Mesendoderm (in vitro differentiated cells): ENCODE data around the gene BEND7. TPM values are rescaled to one million over a fixed set of nuclear protein-coding genes. Genes with fewer than 3 reads are reported as not detected.

ENCODE experiments used
- DNase-seq: peaks from one replicate; pipeline ENCODE4 v3.0.0; 2013
- H2AK5ac ChIP-seq: 2 replicates; pipeline ENCODE4 v1.6.1; 2013; ENCODE audit warnings: low read length, inconsistent platforms
- H2BK120ac ChIP-seq: 2 replicates; pipeline ENCODE4 v1.6.1; 2013; ENCODE audit warnings: low read depth, mild to moderate bottlenecking, low read length, moderate library complexity, mixed read lengths
- H2BK15ac ChIP-seq: replicated peaks from 2 replicates; pipeline ENCODE4 v1.6.1; 2013; ENCODE audit warnings: low read depth, mild to moderate bottlenecking, moderate library complexity
- H2BK5ac ChIP-seq: 2 replicates; pipeline ENCODE4 v1.6.1; 2013; ENCODE audit warnings: low read length, inconsistent platforms
- H3K18ac ChIP-seq: 2 replicates; pipeline ENCODE4 v1.6.1; 2013; ENCODE audit warnings: mild to moderate bottlenecking, low read length, mixed read lengths
- H3K23ac ChIP-seq: one replicate; pipeline ENCODE4 v1.6.1; 2013; ENCODE audit warnings: low read length
- H3K27ac ChIP-seq: 2 replicates; pipeline ENCODE4 v1.5.1; 2013; ENCODE audit warnings: low read depth, mild to moderate bottlenecking, inconsistent platforms, low read length, moderate library complexity
- H3K27me3 ChIP-seq: 2 replicates; pipeline ENCODE4 v1.6.1; 2013; ENCODE audit warnings: low read length, control low read depth, mild to moderate bottlenecking, inconsistent platforms; ENCODE audit not compliant: insufficient read depth, poor library complexity
- H3K36me3 ChIP-seq: 2 replicates; pipeline ENCODE4 v1.6.1; 2013; ENCODE audit warnings: low read length, inconsistent platforms; ENCODE audit not compliant: control insufficient read depth, insufficient read depth
- H3K4ac ChIP-seq: one replicate; pipeline ENCODE4 v1.6.1; 2013; ENCODE audit warnings: low read depth, mild to moderate bottlenecking, low read length, moderate library complexity
- H3K4me1 ChIP-seq: 2 replicates; pipeline ENCODE4 v1.6.1; 2013; ENCODE audit warnings: low read depth, low read length, inconsistent platforms; ENCODE audit not compliant: control insufficient read depth
- H3K4me2 ChIP-seq: 2 replicates; pipeline ENCODE4 v1.6.1; 2013; ENCODE audit warnings: low read length
- H3K4me3 ChIP-seq: 2 replicates; pipeline ENCODE4 v1.5.1; 2013; ENCODE audit warnings: mild to moderate bottlenecking, low read length
- H3K56ac ChIP-seq: one replicate; pipeline ENCODE4 v1.6.1; 2013; ENCODE audit warnings: low read length
- H3K79me1 ChIP-seq: 2 replicates; pipeline ENCODE4 v1.6.1; 2013; ENCODE audit warnings: low read length, inconsistent platforms
- H3K79me2 ChIP-seq: 2 replicates; pipeline ENCODE4 v1.6.1; 2013; ENCODE audit warnings: mild to moderate bottlenecking, low read length; ENCODE audit not compliant: control insufficient read depth, insufficient read depth
- H3K9ac ChIP-seq: 2 replicates; pipeline ENCODE4 v1.6.1; 2013; ENCODE audit warnings: low read length, inconsistent platforms
- H4K5ac ChIP-seq: one replicate; pipeline ENCODE4 v1.6.1; 2013; ENCODE audit warnings: low read length
- H4K8ac ChIP-seq: one replicate; pipeline ENCODE4 v1.6.1; 2013; ENCODE audit warnings: low read depth, mild to moderate bottlenecking, control low read depth, low read length, moderate library complexity
- WGBS: extraction: QIAGEN DNeasy Blood & Tissue Kit; methylation state at CpG from one replicate; pipeline ENCODE4 v1.1.7; 2013; ENCODE audit warnings: low lambda C conversion rate, missing lambda C conversion rate; ENCODE audit not compliant: insufficient coverage; ENCODE audit errors: extremely low coverage; 5-methylcytosine and 5-hydroxymethylcytosine counted together
- polyA plus RNA-seq, 2 experiments: library from polyadenylated mRNA; stranded (reverse); fragments of 200-250 nt; gene quantifications; one replicate each; pipeline ENCODE4 v1.2.3, GENCODE V29; 2013

BEND7 gene, protein sequence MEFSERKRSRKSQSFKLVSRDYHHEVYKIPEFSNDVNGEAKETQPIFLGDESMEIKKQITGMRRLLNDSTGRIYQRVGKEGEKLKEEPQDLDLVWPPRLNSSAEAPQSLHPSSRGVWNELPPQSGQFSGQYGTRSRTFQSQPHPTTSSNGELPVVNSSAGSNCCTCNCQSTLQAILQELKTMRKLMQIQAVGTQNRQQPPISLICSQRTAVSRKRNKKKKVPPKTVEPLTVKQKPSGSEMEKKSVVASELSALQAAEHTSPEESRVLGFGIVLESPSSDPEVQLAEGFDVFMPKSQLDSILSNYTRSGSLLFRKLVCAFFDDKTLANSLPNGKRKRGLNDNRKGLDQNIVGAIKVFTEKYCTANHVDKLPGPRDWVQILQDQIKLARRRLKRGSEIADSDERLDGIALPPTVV
- 4.3 TPM for polyA plus RNA-seq (2013, experiment 1 of 2)
- 4.6 TPM for polyA plus RNA-seq (2013, experiment 2 of 2)

DNA sequence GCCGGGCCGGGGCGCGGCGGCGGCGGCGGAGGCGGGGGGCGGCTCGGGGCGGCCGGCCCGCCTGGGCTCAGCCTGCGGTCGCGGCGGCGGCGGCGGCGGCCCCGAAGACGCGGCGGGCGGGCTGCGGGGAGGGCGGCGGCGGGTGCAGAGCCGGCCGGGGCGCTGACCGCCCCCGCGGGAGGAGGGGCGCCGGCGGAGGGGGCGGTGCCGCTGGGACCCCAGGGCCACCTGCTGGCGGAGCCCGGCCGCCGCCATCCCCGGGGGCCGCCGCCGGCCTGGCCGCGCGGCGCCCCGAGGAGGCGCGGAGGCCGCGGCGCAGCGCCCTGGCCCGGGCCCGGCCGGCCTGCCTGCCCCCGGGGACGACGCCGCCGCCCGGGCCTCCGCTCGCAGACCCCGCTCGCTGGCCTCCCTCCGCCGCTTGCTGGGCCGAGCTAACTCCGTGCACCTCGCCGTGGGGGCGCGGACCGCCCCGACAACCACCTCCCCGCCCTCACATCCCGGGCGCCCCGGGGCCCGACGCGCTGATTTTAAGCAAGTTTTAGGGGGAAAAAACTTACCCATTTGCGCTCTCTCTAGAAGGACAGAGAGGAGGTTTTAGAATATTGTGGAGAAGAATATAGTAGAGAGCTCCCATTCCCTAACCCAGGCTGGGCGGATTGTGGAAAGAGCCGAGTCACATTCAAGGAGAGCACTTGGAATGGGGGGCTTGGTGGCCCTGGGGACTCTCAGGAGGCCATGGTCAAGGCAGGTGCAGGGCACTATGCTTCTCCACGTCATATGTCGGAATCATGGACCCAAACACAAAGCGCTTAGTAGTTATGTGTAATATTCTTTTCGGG is at the start of gene BEND7:
Gene BEND7 (minus strand): TSS at position 140 of the 839 bp plus-strand sequence. CDS start 481 bp downstream, outside the sequence.
- Histone ChIP-seq H3K9ac (peak within 1 kb of the TSS; percentile 51), H3K79me1 (no peaks in the 10 kb centered on the region), H3K27me3 (peaks cover 2% of the 10 kb centered on the region), H4K8ac (no peak within 1 kb of the TSS), H2BK5ac (no peak within 1 kb of the TSS), H3K4me1 (no peaks in the 10 kb centered on the region), H3K23ac (no peak within 1 kb of the TSS), H3K27ac (no peak within 1 kb of the TSS), H3K4me2 (peak within 1 kb of the TSS; percentile 51), H3K56ac (peak within 1 kb of the TSS; percentile 62), H3K18ac (peak within 1 kb of the TSS; percentile 93), H3K36me3 (no peaks in the 10 kb centered on the region), H2AK5ac (no peak within 1 kb of the TSS), H3K4ac (peak within 1 kb of the TSS; percentile 67), H3K4me3 (peak within 1 kb of the TSS; percentile 19), H2BK15ac (no peak within 1 kb of the TSS), H2BK120ac (no peak within 1 kb of the TSS), H3K79me2 (no peaks in the 10 kb centered on the region), H4K5ac (no peak within 1 kb of the TSS)
- no CpG with 5 or more reads among the region's 98 CpGs for WGBS
- DNase-seq: peak; percentile 26

- H2BK120ac ChIP-seq: no peak overlapping the region
- no peak overlapping the region for H3K4me2 ChIP-seq
- no peaks in the 10 kb centered on the region for H3K79me2 ChIP-seq
- no peak overlapping the region for H3K56ac ChIP-seq
- no peak overlapping the region for H2BK15ac ChIP-seq
- no peak overlapping the region for H2BK5ac ChIP-seq
- no peak overlapping the region for H2AK5ac ChIP-seq
- no peak overlapping the region for H3K27ac ChIP-seq
- no peak overlapping the region for H3K4ac ChIP-seq
- H3K27me3 ChIP-seq: no peaks in the 10 kb centered on the region
- H3K36me3 ChIP-seq: no peaks in the 10 kb centered on the region
- no peaks in the 10 kb centered on the region for H3K4me1 ChIP-seq
- no peak for DNase-seq
- no CpG with 5 or more reads among the region's 4 CpGs for WGBS
- no peak overlapping the region for H3K9ac ChIP-seq
- no peak overlapping the region for H3K23ac ChIP-seq
- no peak overlapping the region for H4K8ac ChIP-seq
- no peak overlapping the region for H3K4me3 ChIP-seq
- H3K79me1 ChIP-seq: no peaks in the 10 kb centered on the region
- H4K5ac ChIP-seq: no peak overlapping the region
- no peak overlapping the region for H3K18ac ChIP-seq
These were observed 45.1 kb upstream of the BEND7 start for GRCh38 chr10:13573960-13574359.

DNA sequence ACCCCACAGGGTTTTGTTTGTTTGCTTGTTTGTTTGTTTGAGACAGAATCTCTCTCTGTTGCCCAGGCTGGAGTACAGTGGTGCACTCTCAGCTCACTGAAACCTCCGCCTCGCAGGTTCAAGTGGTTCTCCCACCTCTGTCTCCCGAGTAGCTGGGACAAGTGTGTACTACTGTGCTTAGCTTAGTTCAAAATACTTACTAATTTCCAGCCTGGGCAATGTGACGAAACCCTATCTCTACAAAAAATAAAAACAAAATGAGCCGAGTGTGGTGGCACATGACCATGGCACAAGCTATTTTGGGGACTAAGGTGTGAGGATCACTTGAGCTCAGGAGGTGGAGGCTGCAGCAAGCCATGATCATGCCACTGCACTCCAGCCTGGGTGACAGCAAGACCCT is 42.7 kb upstream of the BEND7 start:
- H3K4me1 ChIP-seq: no peaks in the 10 kb centered on the region
- DNase-seq: no peak
- no peak overlapping the region for H2BK5ac ChIP-seq
- H3K56ac ChIP-seq: no peak overlapping the region
- WGBS: no CpG with 5 or more reads among the region's 5 CpGs
- no peak overlapping the region for H3K4me3 ChIP-seq
- no peak overlapping the region for H2BK15ac ChIP-seq
- H2BK120ac ChIP-seq: peak overlapping the region; percentile 21
- H3K79me1 ChIP-seq: no peaks in the 10 kb centered on the region
- H3K4me2 ChIP-seq: no peak overlapping the region
- H3K18ac ChIP-seq: no peak overlapping the region
- H3K27ac ChIP-seq: no peak overlapping the region
- H3K27me3 ChIP-seq: no peaks in the 10 kb centered on the region
- H3K79me2 ChIP-seq: no peaks in the 10 kb centered on the region
- no peak overlapping the region for H3K9ac ChIP-seq
- no peak overlapping the region for H3K23ac ChIP-seq
- no peaks in the 10 kb centered on the region for H3K36me3 ChIP-seq
- H4K5ac ChIP-seq: no peak overlapping the region
- H3K4ac ChIP-seq: no peak overlapping the region
- H4K8ac ChIP-seq: no peak overlapping the region
- no peak overlapping the region for H2AK5ac ChIP-seq

- H3K27me3 ChIP-seq: no peaks in the 10 kb centered on the region
- H3K56ac ChIP-seq: no peak overlapping the region
- H3K27ac ChIP-seq: no peak overlapping the region
- H3K9ac ChIP-seq: no peak overlapping the region
- no peak overlapping the region for H2AK5ac ChIP-seq
- H3K18ac ChIP-seq: no peak overlapping the region
- no peak overlapping the region for H4K5ac ChIP-seq
- H3K4me2 ChIP-seq: no peak overlapping the region
- no peak overlapping the region for H3K4ac ChIP-seq
- H2BK15ac ChIP-seq: no peak overlapping the region
- H3K79me2 ChIP-seq: no peaks in the 10 kb centered on the region
- no peaks in the 10 kb centered on the region for H3K79me1 ChIP-seq
- H4K8ac ChIP-seq: no peak overlapping the region
- DNase-seq: no peak
- H2BK120ac ChIP-seq: no peak overlapping the region
- H3K4me1 ChIP-seq: no peaks in the 10 kb centered on the region
- H3K4me3 ChIP-seq: no peak overlapping the region
- WGBS: no CpG with 5 or more reads among the region's 1 CpG
- H3K36me3 ChIP-seq: no peaks in the 10 kb centered on the region
- H3K23ac ChIP-seq: no peak overlapping the region
- no peak overlapping the region for H2BK5ac ChIP-seq
These were observed 38.2 kb upstream of the BEND7 start for GRCh38 chr10:13567030-13567429.

DNA sequence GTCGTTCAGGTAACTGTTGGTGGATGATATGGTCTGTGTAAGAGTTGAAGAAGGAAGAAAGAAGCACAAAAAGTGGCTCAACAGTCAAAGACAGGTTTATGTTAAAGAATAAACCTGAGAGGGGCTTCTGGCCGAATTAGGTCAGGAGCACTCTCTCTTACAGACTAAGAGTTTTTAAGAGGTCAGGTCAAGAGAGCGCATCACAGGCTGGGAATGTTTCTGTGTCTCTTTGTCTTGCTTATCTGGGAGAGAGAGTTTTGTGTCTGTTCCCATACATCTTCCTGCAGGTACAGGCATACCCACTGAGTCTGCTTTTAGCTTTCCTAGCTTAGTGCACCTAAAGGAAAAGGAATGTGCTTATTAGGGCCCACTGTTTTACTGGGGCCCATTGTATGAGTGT is 35.8 kb upstream of the BEND7 start:
- no peaks in the 10 kb centered on the region for H3K27me3 ChIP-seq
- no peak overlapping the region for H3K18ac ChIP-seq
- H3K23ac ChIP-seq: no peak overlapping the region
- H2BK15ac ChIP-seq: no peak overlapping the region
- no peak overlapping the region for H3K56ac ChIP-seq
- no peak overlapping the region for H3K27ac ChIP-seq
- no peak overlapping the region for H2BK5ac ChIP-seq
- WGBS: no CpG with 5 or more reads among the region's 3 CpGs
- H3K9ac ChIP-seq: no peak overlapping the region
- H3K4me3 ChIP-seq: no peak overlapping the region
- no peak overlapping the region for H2AK5ac ChIP-seq
- no peak overlapping the region for H4K5ac ChIP-seq
- H3K79me2 ChIP-seq: no peaks in the 10 kb centered on the region
- DNase-seq: peak; percentile 2
- H4K8ac ChIP-seq: no peak overlapping the region
- H3K79me1 ChIP-seq: no peaks in the 10 kb centered on the region
- H3K4me1 ChIP-seq: no peaks in the 10 kb centered on the region
- H3K36me3 ChIP-seq: no peaks in the 10 kb centered on the region
- H2BK120ac ChIP-seq: no peak overlapping the region
- no peak overlapping the region for H3K4me2 ChIP-seq
- H3K4ac ChIP-seq: no peak overlapping the region
